Hepatocyte (in vitro differentiated cells): ENCODE data around the gene UBE2E1.

Experiments used
- EZH2phosphoT487 ChIP-seq: fragments of 200-600 bp; sonication (generic); IDR thresholded peaks from one replicate; pipeline ENCODE4 v1.6.1; 2018; ENCODE audit warnings: antibody characterized with exemption, mild to moderate bottlenecking, low read depth, moderate library complexity; ENCODE audit not compliant: unreplicated experiment, severe bottlenecking
- TF ChIP-seq, protein P1 (sequence below): fragments of 200-600 bp; sonication (generic); IDR thresholded peaks from 2 replicates; pipeline ENCODE4 v1.5.1; 2016; ENCODE audit warnings: antibody characterized with exemption, mild to moderate bottlenecking; ENCODE audit not compliant: poor library complexity

DNA sequence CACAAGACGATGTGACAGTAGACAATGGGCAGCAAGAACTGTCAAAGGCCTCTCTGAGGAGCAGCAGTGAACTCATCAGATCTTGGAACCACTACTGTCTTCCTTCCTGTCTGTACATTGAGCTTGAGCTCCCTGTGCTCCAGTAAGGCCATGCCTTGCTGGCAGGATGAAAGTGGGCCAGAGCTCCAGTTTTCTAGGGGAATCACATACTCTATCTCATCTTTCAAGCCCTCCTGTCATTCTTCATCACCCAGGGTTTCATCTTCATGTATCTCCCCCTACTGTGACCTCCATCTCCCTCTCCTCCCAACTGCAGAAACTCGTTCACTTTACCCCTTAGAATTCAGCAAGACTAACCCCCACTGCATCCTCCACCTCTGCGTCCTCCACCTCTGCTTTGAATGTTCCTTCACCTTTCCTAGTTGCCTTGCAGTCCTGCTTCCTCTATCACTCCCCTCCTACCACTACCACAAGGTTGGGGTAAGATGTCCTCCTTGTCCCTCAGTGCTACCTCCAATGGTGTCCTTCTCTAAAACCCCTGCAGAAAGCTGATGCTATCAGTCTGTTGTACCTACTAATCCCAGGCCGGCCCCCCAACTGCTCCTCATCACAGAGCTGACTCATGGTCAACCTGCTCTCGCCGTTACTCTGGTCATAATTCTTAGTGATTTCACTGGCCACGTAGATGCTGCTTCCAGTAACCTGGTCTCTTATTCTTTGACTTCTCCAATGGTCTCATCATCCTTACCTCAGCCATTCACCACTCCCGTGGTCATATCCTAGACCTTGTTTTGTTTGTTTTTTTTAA, 88.7 kb downstream of the UBE2E1 start:
- TF ChIP-seq, protein P1, sequence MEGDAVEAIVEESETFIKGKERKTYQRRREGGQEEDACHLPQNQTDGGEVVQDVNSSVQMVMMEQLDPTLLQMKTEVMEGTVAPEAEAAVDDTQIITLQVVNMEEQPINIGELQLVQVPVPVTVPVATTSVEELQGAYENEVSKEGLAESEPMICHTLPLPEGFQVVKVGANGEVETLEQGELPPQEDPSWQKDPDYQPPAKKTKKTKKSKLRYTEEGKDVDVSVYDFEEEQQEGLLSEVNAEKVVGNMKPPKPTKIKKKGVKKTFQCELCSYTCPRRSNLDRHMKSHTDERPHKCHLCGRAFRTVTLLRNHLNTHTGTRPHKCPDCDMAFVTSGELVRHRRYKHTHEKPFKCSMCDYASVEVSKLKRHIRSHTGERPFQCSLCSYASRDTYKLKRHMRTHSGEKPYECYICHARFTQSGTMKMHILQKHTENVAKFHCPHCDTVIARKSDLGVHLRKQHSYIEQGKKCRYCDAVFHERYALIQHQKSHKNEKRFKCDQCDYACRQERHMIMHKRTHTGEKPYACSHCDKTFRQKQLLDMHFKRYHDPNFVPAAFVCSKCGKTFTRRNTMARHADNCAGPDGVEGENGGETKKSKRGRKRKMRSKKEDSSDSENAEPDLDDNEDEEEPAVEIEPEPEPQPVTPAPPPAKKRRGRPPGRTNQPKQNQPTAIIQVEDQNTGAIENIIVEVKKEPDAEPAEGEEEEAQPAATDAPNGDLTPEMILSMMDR: no peak
- TF ChIP-seq EZH2phosphoT487: no peak
